Panc1 (cell line): ENCODE measurements around the gene CHN1. TPM values are rescaled to one million over a fixed set of nuclear protein-coding genes. Genes with fewer than 3 reads are reported as not detected.

ENCODE experiments used
- ATAC-seq: fragments of 200-7000 bp; cut with Tn5 transposase; 2 replicates; pipeline ENCODE4 v1.9.1; 2020; ENCODE audit warnings: mild to moderate bottlenecking, moderate library complexity
- BruUV-seq: library from RNA; stranded (reverse); fragments of 400-500 nt; replicated peaks from 2 replicates; lab custom pipeline; 2021; lab: Mats Ljungman, UMichigan
- CTCF ChIA-PET: fragments of 300-600 bp; sonication (Branson Sonifier 250); formaldehyde crosslinking; loops from one replicate; lab custom pipeline; 2022; ENCODE audit warnings: antibody characterized with exemption; lab: Charles Lee
- POLR2A ChIA-PET: fragments of 300-600 bp; sonication (Branson Sonifier 250); formaldehyde crosslinking; loops from one replicate; lab custom pipeline; 2022; ENCODE audit warnings: antibody characterized with exemption; lab: Charles Lee
- DNase-seq: peaks from one replicate; pipeline ENCODE4 v3.0.0-alpha.2; 2010; ENCODE audit warnings: low read depth, low spot score
- H3K27ac ChIP-seq: 2 replicates; pipeline ENCODE4 v1.5.1; 2011; ENCODE audit warnings: mild to moderate bottlenecking, low read length, inconsistent platforms
- H3K27me3 ChIP-seq: fragments of 200-500 bp; sonication (Bioruptor generic); 2 replicates; pipeline ENCODE4 v1.6.0; 2014; ENCODE audit warnings: low read length, inconsistent platforms; ENCODE audit not compliant: control insufficient read depth, insufficient read depth
- H3K36me3 ChIP-seq: fragments of 200-500 bp; sonication (Bioruptor generic); 2 replicates; pipeline ENCODE4 v1.5.1; 2014; ENCODE audit warnings: inconsistent platforms, mild to moderate bottlenecking, low read length, moderate library complexity; ENCODE audit not compliant: control insufficient read depth, insufficient read depth
- H3K4me1 ChIP-seq: 2 replicates; pipeline ENCODE4 v1.5.1; 2011; ENCODE audit warnings: inconsistent platforms, mild to moderate bottlenecking, low read length, moderate library complexity; ENCODE audit not compliant: control insufficient read depth, insufficient read depth
- H3K4me3 ChIP-seq, 2 experiments: 2 replicates each; pipeline ENCODE4 v1.5.1; 2011 to 2012; ENCODE audit warnings: low read depth in 2 of 2, low read length in 2 of 2, mild to moderate bottlenecking in 2 of 2, inconsistent platforms in 1 of 2, moderate library complexity in 1 of 2
- H3K9me3 ChIP-seq: fragments of 200-500 bp; sonication (Bioruptor generic); 2 replicates; pipeline ENCODE4 v1.5.1; 2014; ENCODE audit warnings: low read depth, mild to moderate bottlenecking, inconsistent platforms, low read length, moderate library complexity; ENCODE audit not compliant: control insufficient read depth, insufficient read depth
- CTCF ChIP-seq: fragments of 450-650 bp; IDR thresholded peaks from 2 replicates; pipeline ENCODE4 v1.5.1; 2017; ENCODE audit warnings: mild to moderate bottlenecking
- POLR2AphosphoS5 ChIP-seq: IDR thresholded peaks from 2 replicates; pipeline ENCODE4 v1.6.1; 2012; ENCODE audit warnings: mild to moderate bottlenecking, low read depth, low read length, moderate library complexity
- REST ChIP-seq, 2 experiments: IDR thresholded peaks; 2 replicates each; pipeline ENCODE4 v1.6.1; 2011 to 2012; ENCODE audit warnings: low read depth in 2 of 2, control low read depth in 1 of 2, low read length in 1 of 2, mild to moderate bottlenecking in 1 of 2, moderate library complexity in 1 of 2; ENCODE audit not compliant: insufficient read depth in 1 of 2
- SIN3A ChIP-seq: IDR thresholded peaks from 2 replicates; pipeline ENCODE4 v1.6.1; 2012; ENCODE audit warnings: low read depth, mild to moderate bottlenecking, low read length, moderate library complexity, borderline replicate concordance; ENCODE audit not compliant: insufficient read depth
- TCF7L2 ChIP-seq: IDR thresholded peaks from 2 replicates; pipeline ENCODE4 v1.6.1; 2011; ENCODE audit warnings: mild to moderate bottlenecking, low read depth, low read length, inconsistent platforms
- in situ Hi-C: cut with HindIII; loops from 2 replicates; pipeline ENCODE4 v1.10.0; 2016; ENCODE audit warnings: low sequenced_read_pairs, low pct_unique_long_range_greater_than_20kb
- intact Hi-C: fragments of 100-400 bp; cut with micrococcal nuclease; formaldehyde crosslinking; loops from one replicate; pipeline ENCODE4 v1.10.0; 2022; ENCODE audit not compliant: unreplicated experiment
- total RNA-seq: library from RNA; stranded (reverse); gene quantifications from one replicate; pipeline ENCODE4 v1.2.1, GENCODE V29; 2021; ENCODE audit not compliant: unreplicated experiment

CHN1 gene
- total RNA-seq, 1 experiment from 2014 or later: 20.8 TPM

GRCh38 chr2:174882416-174882815, 122.8 kb downstream of the CHN1 start:
- CTCF ChIA-PET: interaction anchor here (0.6 to 1.1 kb wide), 2 partner anchors 111 to 140 kb away, joined by 3 read pairs; no protein-coding TSS in a partner anchor
- in situ Hi-C loops (no loop called here), intact Hi-C loops (no loop called here)
- Histone ChIP-seq H3K9me3 (no peaks in the 10 kb centered on the region), H3K4me1 (0 out of 2 replicates have a peak, but pooled peaks cover 2% of the 10 kb centered on the region), H3K4me3 (no peak overlapping the region), H3K27ac (no peak overlapping the region), H3K36me3 (no peaks in the 10 kb centered on the region), H3K27me3 (no peaks in the 10 kb centered on the region)
- ATAC-seq: no peak
- TF ChIP-seq REST (IDR thresholded peaks at IDR 0.05; ENCODE audit: insufficient read depth in 1 of 2, low read depth in 2 of 2, low read length in 1 of 2): no peak
- no peak for TF ChIP-seq POLR2AphosphoS5
- no peak for TF ChIP-seq CTCF
- no peak for TF ChIP-seq SIN3A
- no peak for TF ChIP-seq TCF7L2
- no peak for DNase-seq
- POLR2A ChIA-PET: no interaction called here
- no TSS peak for BruUV-seq

GRCh38 chr2:174881678-174882077, 123.5 kb downstream of the CHN1 start:
- POLR2A ChIA-PET: no interaction called here
- H3K27ac ChIP-seq: no peak overlapping the region
- intact Hi-C loops (no loop called here), in situ Hi-C loops (no loop called here)
- CTCF ChIA-PET: interaction anchor here (1.1 kb wide), 1 partner anchor 110 kb away, joined by 3 read pairs; no protein-coding TSS in a partner anchor
- 0 out of 2 replicates have a peak, but pooled peaks cover 2% of the 10 kb centered on the region for H3K4me1 ChIP-seq
- H3K9me3 ChIP-seq: no peaks in the 10 kb centered on the region
- ATAC-seq (no peak), DNase-seq (no peak)
- no TSS peak for BruUV-seq
- no peak for TF ChIP-seq CTCF
- no peak for TF ChIP-seq SIN3A
- TF ChIP-seq POLR2AphosphoS5: no peak
- TF ChIP-seq REST (IDR thresholded peaks at IDR 0.05; ENCODE audit: insufficient read depth in 1 of 2, low read depth in 2 of 2, low read length in 1 of 2): no peak
- no peak for TF ChIP-seq TCF7L2
- H3K36me3 ChIP-seq: no peaks in the 10 kb centered on the region
- H3K27me3 ChIP-seq: no peaks in the 10 kb centered on the region
- no peak overlapping the region for H3K4me3 ChIP-seq
